Testis (tissue), 2 donors: ENCODE data around the gene CNFN.

Experiments
- CTCF ChIP-seq, 3 experiments: fragments of 450-650 bp in 2 of 3; fragments of 200-600 bp in 1 of 3; sonication (generic) in 1 of 3; IDR thresholded peaks; one replicate each; pipeline ENCODE4 v1.5.1; 2016 to 2019; ENCODE audit warnings: antibody characterized with exemption in 3 of 3, mild to moderate bottlenecking in 2 of 3, moderate library complexity in 1 of 3
- POLR2A ChIP-seq: fragments of 450-650 bp; IDR thresholded peaks from one replicate; pipeline ENCODE4 v1.6.1; 2017; ENCODE audit warnings: antibody characterized with exemption, mild to moderate bottlenecking, moderate library complexity

- TF ChIP-seq CTCF (IDR thresholded peaks at IDR 0.05) (no peak), POLR2A (no peak)
These were observed 32.9 kb upstream of the CNFN start for GRCh38 chr19:42422901-42423461.
